LNCaP clone FGC (cell line): ENCODE results near the gene RNASEL.

ENCODE experiments used
- DNase-seq: peaks from one replicate; pipeline ENCODE4 v3.0.0-alpha.2; 2011; ENCODE audit warnings: low read depth
- H3K4me3 ChIP-seq: 2 replicates; pipeline ENCODE4 v1.5.1; 2011; ENCODE audit warnings: mild to moderate bottlenecking, low read depth, low read length, control low read depth
- TF ChIP-seq, protein P1 (sequence below): IDR thresholded peaks from 2 replicates; pipeline ENCODE4 v1.5.1; 2012; ENCODE audit warnings: mild to moderate bottlenecking; ENCODE audit not compliant: control insufficient read depth, insufficient read depth; ENCODE audit errors: extremely low read depth

Gene RNASEL

DNA sequence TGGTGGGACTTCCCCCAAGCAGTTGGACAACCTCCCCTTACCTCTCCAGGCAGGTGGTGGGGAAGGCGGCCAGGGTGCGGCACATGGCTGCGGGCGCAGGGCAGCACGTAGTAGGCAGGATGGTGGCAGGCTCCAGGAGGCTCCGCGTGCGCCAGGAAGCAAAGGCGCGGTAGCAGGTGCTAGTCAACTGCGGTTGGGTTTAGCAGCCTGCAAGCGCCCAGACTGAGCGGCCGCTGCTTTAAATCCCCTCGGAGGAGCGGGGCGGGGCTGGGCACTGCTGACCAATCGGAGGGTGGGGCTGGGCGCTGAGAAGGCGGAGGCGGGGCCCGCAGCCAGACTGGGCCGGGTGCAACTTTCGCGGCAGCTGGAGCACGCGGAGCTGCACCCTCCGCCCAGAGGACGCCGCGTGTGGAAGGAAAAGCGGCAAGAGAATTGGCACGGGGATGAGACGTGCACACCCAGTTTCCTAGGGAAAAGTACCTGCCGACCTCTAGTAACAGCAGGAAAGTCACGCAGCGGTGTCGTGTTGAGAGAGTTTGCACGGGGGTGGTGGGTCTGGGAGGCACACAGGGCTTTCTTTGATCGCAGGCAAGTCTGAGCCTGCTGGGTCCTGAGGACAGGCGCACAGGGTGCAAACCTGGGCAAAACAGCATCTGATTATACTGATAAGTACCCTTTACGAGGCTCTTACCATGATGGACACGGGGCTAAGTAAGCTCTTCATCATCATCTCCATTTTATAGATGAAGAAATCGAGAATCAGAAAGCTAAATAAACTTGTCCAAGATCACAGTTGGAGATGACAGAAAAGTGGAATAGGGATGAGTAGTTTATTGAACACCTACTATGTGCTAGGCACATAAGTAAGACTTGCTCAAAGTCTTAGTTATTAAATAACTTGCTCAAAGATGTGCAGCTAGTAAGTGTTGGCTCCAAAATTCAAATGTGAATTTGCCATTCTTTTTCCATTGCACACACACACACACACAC is 15.4 kb upstream of the RNASEL start, which contains the start of gene RGS16:
Gene RGS16 (minus strand): TSS at position 215 of the 990 bp plus-strand sequence. CDS start 130 bp downstream, at position 85.
- TF ChIP-seq, protein P1, sequence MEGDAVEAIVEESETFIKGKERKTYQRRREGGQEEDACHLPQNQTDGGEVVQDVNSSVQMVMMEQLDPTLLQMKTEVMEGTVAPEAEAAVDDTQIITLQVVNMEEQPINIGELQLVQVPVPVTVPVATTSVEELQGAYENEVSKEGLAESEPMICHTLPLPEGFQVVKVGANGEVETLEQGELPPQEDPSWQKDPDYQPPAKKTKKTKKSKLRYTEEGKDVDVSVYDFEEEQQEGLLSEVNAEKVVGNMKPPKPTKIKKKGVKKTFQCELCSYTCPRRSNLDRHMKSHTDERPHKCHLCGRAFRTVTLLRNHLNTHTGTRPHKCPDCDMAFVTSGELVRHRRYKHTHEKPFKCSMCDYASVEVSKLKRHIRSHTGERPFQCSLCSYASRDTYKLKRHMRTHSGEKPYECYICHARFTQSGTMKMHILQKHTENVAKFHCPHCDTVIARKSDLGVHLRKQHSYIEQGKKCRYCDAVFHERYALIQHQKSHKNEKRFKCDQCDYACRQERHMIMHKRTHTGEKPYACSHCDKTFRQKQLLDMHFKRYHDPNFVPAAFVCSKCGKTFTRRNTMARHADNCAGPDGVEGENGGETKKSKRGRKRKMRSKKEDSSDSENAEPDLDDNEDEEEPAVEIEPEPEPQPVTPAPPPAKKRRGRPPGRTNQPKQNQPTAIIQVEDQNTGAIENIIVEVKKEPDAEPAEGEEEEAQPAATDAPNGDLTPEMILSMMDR = no peak
- no peak for DNase-seq
- peak within 1 kb of the TSS; percentile 43 for H3K4me3 ChIP-seq

DNA sequence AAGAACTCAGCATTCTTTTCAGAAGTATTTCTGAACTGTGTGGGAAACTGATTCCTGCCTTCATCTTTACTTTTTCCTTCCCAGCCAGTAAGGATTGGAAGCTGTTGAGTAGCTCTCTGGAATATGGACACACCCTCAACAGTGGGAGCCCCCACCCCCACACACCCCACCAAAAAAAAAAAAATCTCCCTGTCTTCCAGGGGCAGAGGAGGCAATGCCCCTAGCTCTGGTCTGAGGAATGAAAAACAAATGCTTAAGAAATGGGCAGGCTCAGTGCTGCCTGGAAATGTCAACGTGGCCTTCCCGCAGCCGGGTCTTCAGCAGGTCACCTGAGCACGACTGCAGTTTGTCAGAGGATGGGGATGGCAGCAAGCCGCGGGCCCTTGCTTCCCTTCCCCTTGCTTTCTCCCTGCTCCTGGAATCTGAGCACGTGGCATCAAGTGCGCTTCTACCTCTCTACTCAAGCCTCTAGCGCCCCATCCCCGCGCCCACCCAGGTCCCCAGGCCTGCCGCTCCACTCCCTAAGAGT is 14.7 kb upstream of the RNASEL start:
- DNase-seq = no peak
- peak overlapping the region; percentile 43 for H3K4me3 ChIP-seq
- TF ChIP-seq, protein P1 = no peak

DNA sequence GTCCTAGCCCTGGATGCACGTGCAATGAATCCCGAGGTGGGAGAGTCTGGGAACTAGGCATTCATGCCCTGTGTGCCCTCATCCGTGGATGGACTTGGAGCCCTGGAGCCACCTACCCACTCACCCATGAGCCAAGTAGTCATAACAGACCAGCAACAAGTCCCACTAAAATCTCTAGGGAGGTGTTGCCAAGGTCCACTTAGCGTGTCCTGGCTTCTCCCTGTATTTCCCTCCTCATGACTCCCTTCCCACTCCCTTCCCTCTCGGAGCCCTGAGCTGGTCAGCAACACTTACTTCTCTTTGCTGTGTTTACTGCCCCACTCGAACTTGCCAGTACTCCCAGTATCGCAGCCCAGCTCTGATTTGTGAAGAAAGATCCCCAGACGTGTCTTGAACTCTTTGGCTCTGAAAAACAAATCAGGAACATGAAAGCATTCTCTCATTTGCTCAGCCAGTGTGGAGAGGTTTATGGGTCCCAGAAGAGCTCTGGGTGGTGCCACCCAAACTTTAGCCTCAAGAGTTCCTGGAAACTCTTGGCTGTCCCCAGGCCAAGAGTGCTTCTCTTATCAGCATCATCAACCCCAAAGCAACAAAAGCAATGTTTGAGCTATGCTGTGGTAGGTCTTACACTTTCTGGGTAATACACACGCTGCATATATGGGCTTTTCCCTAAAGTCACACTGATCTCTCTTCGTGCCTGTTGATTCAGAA is 14.0 kb upstream of the RNASEL start:
- DNase-seq = no peak
- TF ChIP-seq, protein P1 = no peak
- H3K4me3 ChIP-seq = peak overlapping the region; percentile 43

DNA sequence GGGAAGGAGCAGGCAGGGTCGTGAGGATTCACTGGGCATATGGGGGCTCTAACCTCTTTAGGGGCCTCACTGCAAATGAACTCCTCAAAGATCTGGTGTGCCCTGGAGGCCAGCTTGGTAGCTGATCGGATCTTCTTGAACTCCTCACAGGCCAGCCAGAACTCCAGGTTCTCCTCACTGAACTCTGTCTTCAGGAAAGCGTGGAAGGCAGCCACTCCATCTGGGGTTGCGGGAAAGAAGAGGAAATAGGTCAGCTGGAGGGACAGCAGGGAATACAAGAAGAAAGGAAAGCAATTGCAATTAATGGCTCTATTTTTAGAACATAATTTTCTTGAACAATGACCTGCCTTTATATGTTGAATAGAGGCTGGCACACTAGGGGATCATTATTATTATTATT is 12.9 kb upstream of the RNASEL start:
- H3K4me3 ChIP-seq = no peak overlapping the region
- TF ChIP-seq, protein P1 = no peak
- no peak for DNase-seq

DNA sequence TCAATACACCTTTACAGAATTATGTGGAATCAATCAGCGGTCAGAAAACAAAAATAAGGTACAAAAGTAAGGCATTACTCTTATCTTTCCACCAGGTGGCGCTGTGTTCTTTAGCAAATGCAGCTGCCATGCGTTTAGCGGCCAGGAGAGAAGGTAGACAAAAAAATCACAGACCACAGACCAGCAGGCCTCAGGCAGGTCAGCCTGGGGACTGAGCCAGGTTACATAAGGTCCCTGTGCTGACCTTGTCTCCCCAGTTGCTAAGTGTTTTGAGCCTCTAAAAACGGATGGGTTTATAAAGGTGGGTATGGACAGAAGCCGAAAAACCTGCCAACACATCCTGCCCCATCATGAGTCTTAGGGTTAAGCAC is 12.3 kb upstream of the RNASEL start:
- TF ChIP-seq, protein P1 = peak; percentile 84
- H3K4me3 ChIP-seq = no peak overlapping the region
- peak; percentile 79 for DNase-seq

DNA sequence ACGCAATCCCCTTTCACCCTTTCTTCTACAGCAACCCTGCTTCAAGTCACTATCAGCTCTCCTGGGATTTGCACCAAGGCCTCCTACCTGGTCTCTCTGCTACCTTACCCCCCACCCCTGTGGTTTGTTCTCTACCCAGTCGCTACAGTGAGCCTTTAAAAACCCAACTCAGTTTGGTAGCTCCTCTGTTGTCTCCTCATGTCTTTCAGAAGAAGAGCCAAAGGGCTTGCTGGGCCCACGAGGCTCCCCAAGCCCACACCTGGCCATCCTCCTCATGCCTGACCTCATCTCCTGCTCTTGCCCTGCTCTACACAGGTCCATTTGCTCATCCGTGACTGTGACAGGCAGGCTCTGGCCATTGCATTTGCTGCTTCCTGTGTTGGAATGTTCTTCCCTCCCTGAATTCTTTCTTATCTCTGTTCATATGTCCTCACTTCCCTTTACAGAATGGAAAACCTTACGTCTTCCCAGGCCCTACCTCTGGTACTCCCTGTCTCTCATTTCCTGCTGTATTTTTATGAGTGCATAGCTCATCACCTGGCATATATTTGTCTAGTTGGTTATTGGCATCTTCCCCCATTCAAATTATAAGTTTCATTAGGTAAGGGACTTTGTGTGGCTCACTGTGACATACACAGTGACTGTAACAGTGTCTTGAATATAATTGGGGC is 11.8 kb upstream of the RNASEL start:
- no peak for DNase-seq
- H3K4me3 ChIP-seq = no peak overlapping the region
- TF ChIP-seq, protein P1 = no peak
